ENCODE data around the gene ST8SIA2. TPM values are rescaled to one million over a fixed set of nuclear protein-coding genes. Genes with fewer than 3 reads are reported as not detected.

The ST8SIA2 gene
- total and polyA plus RNA-seq, 10 of the 15 experiments (the other 5 are each of a cell fraction or from before 2014, with no cell fraction given) = not detected

GRCh38 chr15:92393980-92394308, 263 bp downstream of the ST8SIA2 start:
- no peak overlapping the region for H3K9ac ChIP-seq (ENCODE audit: control insufficient read depth, insufficient read depth, low read length)
- H3K4me1 ChIP-seq (ENCODE audit: control insufficient read depth, insufficient read depth, low read length) = no peaks in the 10 kb centered on the region
- H3K4me2 ChIP-seq (ENCODE audit: control insufficient read depth, insufficient read depth) = no peak overlapping the region
- BruUV-seq (replicated peaks) = no TSS peak
- H3K9me3 ChIP-seq (replicated peaks; ENCODE audit: control insufficient read depth, insufficient read depth, low read length) = no peaks in the 10 kb centered on the region
- ChIA-PET CTCF (no interaction called here), SMC1A (ENCODE audit: uncharacterized antibody, unreplicated experiment) (no interaction called here), RAD21 (ENCODE audit: unreplicated experiment) (no interaction called here), POLR2A (no interaction called here)
- no peak for FAIRE-seq
- no peaks in the 10 kb centered on the region for H3K79me2 ChIP-seq (ENCODE audit: control insufficient read depth, insufficient read depth, low read length)
- H3K36me3 ChIP-seq (ENCODE audit: control insufficient read depth in 2 of 2, insufficient read depth in 2 of 2, low read length in 1 of 2) = no peaks in the 10 kb centered on the region
- no peak overlapping the region for H3K4me3 ChIP-seq
- no peaks in the 10 kb centered on the region; the same call in 1 of the 2 replicates for H4K20me1 ChIP-seq (ENCODE audit: control insufficient read depth, insufficient read depth)
- WGBS (ENCODE audit: insufficient coverage, insufficient replicate concordance, low lambda C conversion rate, missing lambda C conversion rate) = 5% methylated on average over 33 of the region's 34 CpGs
- no peak for ATAC-seq
- TF ChIP-seq BCL3 (IDR thresholded peaks at IDR 0.05; ENCODE audit: borderline replicate concordance, insufficient read depth, low read depth, low read length, poor library complexity, severe bottlenecking) (no peak), HDAC6 (IDR thresholded peaks at IDR 0.05; ENCODE audit: unreplicated experiment) (peak; percentile 39)
- H3K27ac ChIP-seq (ENCODE audit: control insufficient read depth, insufficient read depth) = no peak overlapping the region
- H3K27me3 ChIP-seq (replicated peaks in 1 of 2; ENCODE audit: control insufficient read depth in 2 of 2, insufficient read depth in 2 of 2, low read length in 1 of 2) = peaks cover 20 to 22% of the 10 kb centered on the region in 2 experiments
- in situ Hi-C loops (cut with MboI) (no loop called here), intact Hi-C loops (cut with micrococcal nuclease; ENCODE audit: unreplicated experiment) (no loop called here)
- no peak overlapping the region for H2AFZ ChIP-seq (ENCODE audit: control insufficient read depth, low read depth, low read length)
- no peak for DNase-seq (ENCODE audit: low read depth, low spot score)

GRCh38 chr15:92394309-92395097, 822 bp downstream of the ST8SIA2 start:
- DNase-seq (ENCODE audit: low read depth, low spot score) (no peak), FAIRE-seq (no peak), ATAC-seq (no peak)
- BruUV-seq (replicated peaks) = no TSS peak
- intact Hi-C loops (cut with micrococcal nuclease; ENCODE audit: unreplicated experiment) (no loop called here), in situ Hi-C loops (cut with MboI) (no loop called here)
- no peak overlapping the region for H3K9ac ChIP-seq (ENCODE audit: control insufficient read depth, insufficient read depth, low read length)
- no peaks in the 10 kb centered on the region for H3K36me3 ChIP-seq (ENCODE audit: control insufficient read depth in 2 of 2, insufficient read depth in 2 of 2, low read length in 1 of 2)
- ChIA-PET SMC1A (ENCODE audit: uncharacterized antibody, unreplicated experiment) (no interaction called here), CTCF (no interaction called here), POLR2A (no interaction called here), RAD21 (ENCODE audit: unreplicated experiment) (no interaction called here)
- peaks cover 18 to 22% of the 10 kb centered on the region in 2 experiments for H3K27me3 ChIP-seq (replicated peaks in 1 of 2; ENCODE audit: control insufficient read depth in 2 of 2, insufficient read depth in 2 of 2, low read length in 1 of 2)
- no peak overlapping the region for H3K4me2 ChIP-seq (ENCODE audit: control insufficient read depth, insufficient read depth)
- H4K20me1 ChIP-seq (ENCODE audit: control insufficient read depth, insufficient read depth) = no peaks in the 10 kb centered on the region; the same call in 1 of the 2 replicates
- no peak overlapping the region for H3K4me3 ChIP-seq
- no peaks in the 10 kb centered on the region for H3K79me2 ChIP-seq (ENCODE audit: control insufficient read depth, insufficient read depth, low read length)
- WGBS (ENCODE audit: insufficient coverage, insufficient replicate concordance, low lambda C conversion rate, missing lambda C conversion rate) = 11% methylated on average over 60 of the region's 78 CpGs
- no peaks in the 10 kb centered on the region for H3K4me1 ChIP-seq (ENCODE audit: control insufficient read depth, insufficient read depth, low read length)
- no peak overlapping the region for H3K27ac ChIP-seq (ENCODE audit: control insufficient read depth, insufficient read depth)
- no peak overlapping the region for H2AFZ ChIP-seq (ENCODE audit: control insufficient read depth, low read depth, low read length)
- no peaks in the 10 kb centered on the region for H3K9me3 ChIP-seq (replicated peaks; ENCODE audit: control insufficient read depth, insufficient read depth, low read length)
- no peak for TF ChIP-seq ZZZ3 (IDR thresholded peaks at IDR 0.05; ENCODE audit: control insufficient read depth, insufficient read length, low read depth)
- no peak for TF ChIP-seq BCL11A (IDR thresholded peaks at IDR 0.05; ENCODE audit: low read depth, low read length)
- no peak for TF ChIP-seq CHD2 (IDR thresholded peaks at IDR 0.05; ENCODE audit: borderline replicate concordance, low read depth, low read length)
- TF ChIP-seq RELA (IDR thresholded peaks at IDR 0.05; ENCODE audit: borderline replicate concordance, partially characterized antibody) = no peak
- no peak for TF ChIP-seq CREM (IDR thresholded peaks at IDR 0.05; ENCODE audit: low read depth)
- TF ChIP-seq MEF2A (IDR thresholded peaks at IDR 0.05; ENCODE audit: insufficient read depth, low read depth, low read length) = no peak
- no peak for TF ChIP-seq TCF3 (IDR thresholded peaks at IDR 0.05; ENCODE audit: borderline replicate concordance, insufficient read depth, low read depth, low read length)
- TF ChIP-seq SKIL (IDR thresholded peaks at IDR 0.05; ENCODE audit: low read depth, poor library complexity, severe bottlenecking) = no peak
- TF ChIP-seq BHLHE40 (IDR thresholded peaks at IDR 0.05; ENCODE audit: borderline replicate concordance in 1 of 2, low read depth in 2 of 2, low read length in 1 of 2) = no peak
- TF ChIP-seq SRF (IDR thresholded peaks at IDR 0.05; ENCODE audit: low read depth in 2 of 2, low read length in 2 of 2) = no peak
- TF ChIP-seq CBX5 (IDR thresholded peaks at IDR 0.05; ENCODE audit: low read depth) = no peak
- no peak for TF ChIP-seq PML (IDR thresholded peaks at IDR 0.05; ENCODE audit: low read length)
- TF ChIP-seq NR2F1 (conservative IDR thresholded peaks at IDR 0.05) = no peak
